GM12873 (cell line): ENCODE results near the gene PCDH9.

Experiments used
- CTCF ChIP-seq: IDR thresholded peaks from 2 replicates; pipeline ENCODE4 v1.5.1; 2012; ENCODE audit warnings: low read depth, mild to moderate bottlenecking, moderate library complexity, low read length, control low read depth; ENCODE audit not compliant: insufficient read depth; ENCODE audit errors: missing control alignments

The PCDH9 gene

GRCh38 chr13:67146523-67147130 is 83.5 kb downstream of the PCDH9 start:
- TF ChIP-seq CTCF = no peak

GRCh38 chr13:67145950-67146349 is 84.2 kb downstream of the PCDH9 start:
- TF ChIP-seq CTCF = no peak

- TF ChIP-seq CTCF = no peak
Measured at GRCh38 chr13:67143544-67144115, 86.5 kb downstream of the PCDH9 start.

- no peak for TF ChIP-seq CTCF
Measured at GRCh38 chr13:67140006-67140405, 90.1 kb downstream of the PCDH9 start.

- TF ChIP-seq CTCF = no peak
Measured at GRCh38 chr13:67139551-67139950, 90.6 kb downstream of the PCDH9 start.

GRCh38 chr13:67138970-67139369 is 91.2 kb downstream of the PCDH9 start:
- TF ChIP-seq CTCF = no peak

- no peak for TF ChIP-seq CTCF
Measured at GRCh38 chr13:67137044-67137735, 92.9 kb downstream of the PCDH9 start.
